ENCODE results near the gene SLC25A19. TPM values are rescaled to one million over a fixed set of nuclear protein-coding genes. Genes with fewer than 3 reads are reported as not detected.

Gene SLC25A19
- total RNA-seq, 1 donor from 2014 or later, result 41.5 TPM

- no peak for DNase-seq
- H3K4me3 ChIP-seq, result no peak overlapping the region
- H3K4me1 ChIP-seq, result peaks cover 42% of the 10 kb centered on the region
- no peak for ATAC-seq
- H3K36me3 ChIP-seq, result peaks cover 46% of the 10 kb centered on the region
- intact Hi-C loops (cut with DNase I), result loop anchor here (10.0 kb wide), 1 partner anchor 77 kb away; the partner anchor contains the start of gene GRB2
- no peak for TF ChIP-seq CTCF (IDR thresholded peaks at IDR 0.05)
- H3K27me3 ChIP-seq (ENCODE audit: low read depth), result no peaks in the 10 kb centered on the region
- no peak overlapping the region for H3K27ac ChIP-seq
- no peaks in the 10 kb centered on the region for H3K9me3 ChIP-seq
Observed at GRCh38 chr17:75327757-75328156, 38.5 kb upstream of the SLC25A19 start.

- Histone ChIP-seq H3K27ac (peak overlapping the region; percentile 53), H3K27me3 (ENCODE audit: low read depth) (no peaks in the 10 kb centered on the region), H3K36me3 (peaks cover 47% of the 10 kb centered on the region), H3K4me1 (peaks cover 42% of the 10 kb centered on the region), H3K9me3 (no peaks in the 10 kb centered on the region), H3K4me3 (no peak overlapping the region)
- DNase-seq (no peak), ATAC-seq (no peak)
- intact Hi-C loops (cut with DNase I), result loop anchor here (10.0 kb wide), 1 partner anchor 78 kb away; the partner anchor contains the start of gene GRB2
- no peak for TF ChIP-seq CTCF (IDR thresholded peaks at IDR 0.05)
Observed at GRCh38 chr17:75326226-75326848, 37.1 kb upstream of the SLC25A19 start.

GRCh38 chr17:75325827-75326225 lies 36.6 kb upstream of the SLC25A19 start:
- TF ChIP-seq CTCF (IDR thresholded peaks at IDR 0.05), result no peak
- H3K9me3 ChIP-seq, result no peaks in the 10 kb centered on the region
- no peaks in the 10 kb centered on the region for H3K27me3 ChIP-seq (ENCODE audit: low read depth)
- intact Hi-C loops (cut with DNase I), result loop anchor here (10.0 kb wide), 1 partner anchor 79 kb away; the partner anchor contains the start of gene GRB2
- ATAC-seq (no peak), DNase-seq (no peak)
- H3K4me1 ChIP-seq, result peaks cover 42% of the 10 kb centered on the region
- H3K4me3 ChIP-seq, result no peak overlapping the region
- H3K36me3 ChIP-seq, result peaks cover 47% of the 10 kb centered on the region
- peak overlapping the region; percentile 53 for H3K27ac ChIP-seq

GRCh38 chr17:75325348-75325747 lies 36.1 kb upstream of the SLC25A19 start:
- Histone ChIP-seq H3K27ac (peak overlapping the region; percentile 53), H3K4me3 (no peak overlapping the region), H3K36me3 (peaks cover 47% of the 10 kb centered on the region), H3K9me3 (no peaks in the 10 kb centered on the region), H3K4me1 (peaks cover 42% of the 10 kb centered on the region), H3K27me3 (ENCODE audit: low read depth) (no peaks in the 10 kb centered on the region)
- intact Hi-C loops (cut with DNase I), result loop anchor here (10.0 kb wide), 1 partner anchor 79 kb away; the partner anchor contains the start of gene GRB2
- ATAC-seq (no peak), DNase-seq (no peak)
- TF ChIP-seq CTCF (IDR thresholded peaks at IDR 0.05), result no peak

GRCh38 chr17:75321506-75321905 lies 32.3 kb upstream of the SLC25A19 start:
- peaks cover 74% of the 10 kb centered on the region for H3K36me3 ChIP-seq
- no peaks in the 10 kb centered on the region for H3K27me3 ChIP-seq (ENCODE audit: low read depth)
- intact Hi-C loops (cut with DNase I), result loop anchor here (10.0 kb wide), 1 partner anchor 83 kb away; the partner anchor contains the start of gene GRB2
- ATAC-seq (no peak), DNase-seq (no peak)
- no peak for TF ChIP-seq CTCF (IDR thresholded peaks at IDR 0.05)
- H3K9me3 ChIP-seq, result no peaks in the 10 kb centered on the region
- H3K4me3 ChIP-seq, result no peak overlapping the region
- H3K27ac ChIP-seq, result no peak overlapping the region
- H3K4me1 ChIP-seq, result peaks cover 49% of the 10 kb centered on the region

Measured in lower lobe of right lung (tissue), 2 donors.